Right lobe of liver (tissue), 4 donors: ENCODE results near the gene ZGRF1.
"Not testable (repeated sequence)": the region's sequence is repeated elsewhere in the genome, so short reads cannot be mapped to it uniquely, and the experiment has no call there.

Source experiments
- CTCF ChIP-seq, 4 donors: fragments of 200-600 bp in 3 of 4; fragments of 450-650 bp in 1 of 4; IDR thresholded peaks; one replicate each; pipeline versions ENCODE4 v1.5.1 to v1.8.0; 2016 to 2022; ENCODE audit warnings: antibody characterized with exemption in 4 of 4, mild to moderate bottlenecking in 2 of 4
- POLR2A ChIP-seq: fragments of 450-650 bp; IDR thresholded peaks from one replicate; pipeline ENCODE4 v1.6.1; 2017; ENCODE audit warnings: antibody characterized with exemption, mild to moderate bottlenecking
- donor health status: DM: no; HTN: no; CAD: no.
- donor health status: DM: no; HTN: no; CAD: no.
- donor health status: DM: no; HTN: yes; CAD: no.

GRCh38 chr4:112522431-112522830 lies 114.3 kb downstream of the ZGRF1 start:
- not testable (repeated sequence) for TF ChIP-seq CTCF (IDR thresholded peaks at IDR 0.05); POLR2A
